Measurements from ENCODE around the gene TACC2.
"Not testable (repeated sequence)": the region's sequence is repeated elsewhere in the genome, so short reads cannot be mapped to it uniquely, and the experiment has no call there.

Gene TACC2

DNA sequence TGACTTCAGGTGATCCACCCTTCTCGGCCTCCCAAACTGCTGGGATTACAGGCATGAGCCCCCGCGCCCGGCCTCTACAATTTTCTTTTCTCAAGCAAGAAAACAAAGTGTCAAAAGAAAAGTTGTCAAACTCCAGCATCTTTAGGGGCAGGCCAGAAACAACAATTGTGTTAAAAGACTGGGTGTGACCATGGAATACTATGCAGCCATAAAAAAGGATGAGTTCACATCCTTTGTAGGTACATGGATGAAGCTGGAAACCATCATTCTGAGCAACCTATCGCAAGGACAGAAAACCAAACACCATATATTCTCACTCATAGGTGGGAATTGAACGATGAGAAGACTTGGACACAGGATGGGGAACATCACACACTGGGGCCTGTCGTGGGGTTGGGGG lies 34.3 kb downstream of the TACC2 start:
- DNase-seq (ENCODE audit: low spot score): not testable (repeated sequence)

DNA sequence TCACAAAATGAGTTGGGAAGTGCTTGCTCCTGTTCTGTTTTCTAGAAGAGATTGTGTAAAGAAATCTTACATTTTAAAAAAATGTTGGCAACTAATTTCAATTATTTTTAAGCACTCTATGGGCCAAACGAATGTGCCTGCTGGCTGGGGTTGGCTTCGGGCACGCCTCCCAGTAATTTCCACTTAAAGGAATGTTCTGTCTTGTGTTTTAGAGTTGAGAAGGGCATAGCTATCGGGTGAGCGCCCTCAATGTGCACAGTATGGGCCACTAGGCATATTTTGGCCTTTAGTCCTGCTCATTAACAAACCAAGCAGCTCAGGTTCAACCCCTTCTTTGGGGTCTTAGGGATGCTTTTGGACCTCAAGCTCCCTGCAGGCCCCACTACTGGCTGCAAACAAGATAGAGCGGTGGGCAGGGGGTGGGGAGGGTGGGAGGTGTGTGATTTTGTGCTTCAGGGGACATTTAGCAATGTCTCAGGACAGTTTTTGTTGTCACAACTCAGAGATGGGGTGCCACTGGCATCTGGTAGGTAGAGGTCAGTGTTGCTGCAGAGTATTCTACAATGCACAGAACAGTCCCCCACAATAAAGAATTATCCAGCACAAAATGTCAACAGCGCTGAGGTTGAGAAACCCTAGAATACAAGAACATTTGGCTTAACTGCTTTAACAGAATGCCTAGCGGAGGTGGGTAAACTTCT lies 40.7 kb downstream of the TACC2 start:
- DNase-seq (ENCODE audit: low spot score): no peak

DNA sequence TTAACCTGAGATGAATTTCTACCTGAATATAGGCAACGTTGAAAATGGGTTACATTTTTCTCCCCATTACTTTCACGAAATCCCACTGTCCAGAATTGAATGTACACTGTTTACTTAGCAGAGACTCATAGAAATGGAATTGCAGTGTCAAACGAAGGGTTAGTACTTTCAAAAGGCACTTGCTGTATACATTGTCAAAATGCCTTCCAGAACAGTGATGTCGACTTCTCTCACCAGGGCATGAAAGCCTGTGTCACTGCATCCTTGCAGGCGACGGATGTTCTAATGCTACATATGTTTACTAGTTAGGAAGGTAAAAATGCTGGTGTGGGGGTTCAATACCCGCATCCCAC lies 41.2 kb downstream of the TACC2 start:
- DNase-seq (ENCODE audit: low spot score): no peak

DNA sequence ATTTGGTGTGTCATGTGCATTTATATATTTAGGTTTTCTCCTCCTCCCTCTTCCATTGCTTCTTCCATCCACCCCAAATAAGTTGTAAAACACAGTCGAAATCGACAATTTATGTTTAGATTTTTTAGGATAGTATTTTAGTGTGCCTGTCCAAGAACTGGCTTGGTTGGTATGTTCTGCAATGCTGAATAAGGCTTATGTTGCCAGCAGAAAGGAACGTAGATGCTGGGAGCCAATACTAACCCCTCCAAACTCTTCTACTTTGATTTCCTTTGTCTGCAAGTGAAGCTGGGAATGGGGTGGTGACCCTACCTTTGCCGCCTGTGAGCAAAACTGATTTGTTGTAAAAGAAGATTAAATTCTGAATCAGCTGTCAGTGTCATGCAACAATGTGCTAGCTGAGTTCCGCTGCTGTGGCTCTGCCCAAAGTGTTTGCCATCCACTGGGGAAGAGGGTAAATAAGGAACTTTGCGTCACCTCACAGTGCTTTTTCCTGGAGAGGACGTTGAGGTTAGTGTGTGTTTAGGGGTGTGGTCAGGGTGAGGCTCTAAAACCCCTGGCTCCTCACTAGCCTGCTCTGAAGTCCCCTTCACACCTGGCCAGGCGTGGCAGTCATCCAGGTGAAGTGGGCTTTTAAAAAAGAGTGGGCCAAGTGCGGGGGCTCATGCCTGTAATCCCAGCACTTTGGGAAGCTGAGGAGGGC lies 44.4 kb downstream of the TACC2 start:
- DNase-seq (ENCODE audit: low spot score): no peak

DNA sequence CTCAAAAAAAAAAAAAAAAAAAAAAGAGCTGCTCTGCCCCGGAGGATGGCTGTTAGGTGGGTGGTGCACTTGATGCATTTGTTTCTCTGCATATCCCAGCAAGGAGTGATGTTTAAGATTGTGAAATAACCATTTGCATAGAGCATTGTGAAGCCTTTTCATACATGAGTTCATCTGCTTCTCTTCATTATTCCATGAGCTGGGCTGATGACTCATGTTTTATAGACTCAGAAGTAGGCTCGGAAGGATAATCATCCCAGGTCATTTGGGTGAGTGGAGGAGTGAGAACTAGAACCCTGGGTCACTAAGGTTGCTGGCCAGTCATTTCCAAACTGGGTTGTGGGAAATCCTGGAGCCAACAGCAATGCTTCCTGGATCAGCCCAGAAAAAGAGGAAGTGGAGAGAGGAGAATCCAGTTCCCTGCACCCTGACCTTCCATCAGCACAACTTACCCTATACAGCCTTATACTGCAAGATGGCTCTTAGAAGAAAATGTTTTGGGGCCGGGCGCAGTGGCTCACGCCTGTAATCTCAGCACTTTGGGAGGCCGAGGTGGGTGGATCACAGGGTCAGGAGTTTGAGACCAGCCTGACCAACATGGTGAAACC lies 45.3 kb downstream of the TACC2 start:
- DNase-seq (ENCODE audit: low spot score): no peak

DNA sequence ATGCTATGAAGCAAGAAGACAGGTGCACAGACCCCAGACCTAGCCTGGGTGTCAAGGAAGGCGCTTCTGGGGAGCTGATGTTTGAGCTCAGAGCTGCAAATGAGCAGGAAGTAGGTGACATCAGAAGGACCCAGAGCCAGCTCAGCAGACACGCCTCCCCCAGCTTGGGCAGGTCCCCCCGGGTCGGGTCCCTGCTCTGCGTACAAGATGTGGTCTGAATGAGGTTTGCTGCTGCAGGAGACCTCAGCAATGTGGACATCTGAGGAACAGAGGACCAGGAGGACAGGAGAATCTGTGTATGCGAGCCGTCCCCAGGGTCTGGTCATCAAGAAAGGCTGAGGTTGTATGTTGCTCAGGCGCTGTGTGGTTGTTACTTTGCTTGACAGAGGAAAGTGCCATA lies 51.8 kb downstream of the TACC2 start:
- no peak for DNase-seq (ENCODE audit: low spot score)

DNA sequence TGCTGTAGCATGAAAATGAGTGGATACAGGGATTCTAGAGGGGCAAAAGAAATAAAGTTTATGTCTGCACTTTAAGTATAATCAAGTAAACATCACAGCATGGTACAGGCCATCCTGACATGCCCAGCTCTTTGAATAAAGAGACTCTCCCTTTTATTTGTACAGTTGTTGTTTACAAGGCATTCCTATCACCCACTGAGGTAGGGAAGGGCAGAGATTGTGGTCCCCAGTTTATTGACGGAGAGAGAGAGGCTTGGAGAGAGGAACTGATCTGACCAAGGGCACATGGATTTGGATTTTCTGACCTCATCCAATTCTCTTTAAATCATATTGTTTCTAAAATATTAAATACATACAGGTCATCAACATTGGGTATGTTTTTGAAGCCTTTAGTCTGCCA lies 53.9 kb downstream of the TACC2 start:
- DNase-seq (ENCODE audit: low spot score): no peak

DNA sequence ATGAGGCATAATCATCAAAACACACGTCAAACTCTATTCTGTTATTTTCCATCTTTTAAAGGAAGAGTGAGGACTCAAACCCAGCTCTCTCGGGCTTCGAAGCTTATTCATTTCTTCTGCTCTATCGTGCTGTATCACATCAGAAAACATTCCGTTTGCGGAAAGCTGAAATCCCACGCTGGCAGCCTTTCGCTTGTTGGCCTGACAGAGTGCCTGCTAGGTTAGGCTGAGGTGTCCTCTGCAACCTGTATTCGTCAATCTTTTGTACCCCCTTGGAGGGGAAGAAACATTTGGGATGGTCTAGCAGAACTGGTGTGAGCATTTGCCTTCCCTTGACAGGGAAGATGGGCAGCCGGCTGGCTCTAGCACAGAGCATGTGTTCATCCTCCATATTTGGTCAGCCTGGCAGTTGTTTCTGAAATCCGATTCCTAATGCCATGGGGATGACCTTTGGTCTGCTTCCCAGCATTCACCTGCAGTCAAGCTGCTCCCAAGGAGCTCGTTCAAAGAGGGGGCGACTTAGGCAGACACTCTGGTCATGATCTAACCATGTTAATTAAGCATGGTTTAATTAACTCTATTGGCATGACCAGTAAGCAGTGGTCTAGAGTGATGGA lies 55.2 kb downstream of the TACC2 start:
- DNase-seq (ENCODE audit: low spot score): no peak

DNA sequence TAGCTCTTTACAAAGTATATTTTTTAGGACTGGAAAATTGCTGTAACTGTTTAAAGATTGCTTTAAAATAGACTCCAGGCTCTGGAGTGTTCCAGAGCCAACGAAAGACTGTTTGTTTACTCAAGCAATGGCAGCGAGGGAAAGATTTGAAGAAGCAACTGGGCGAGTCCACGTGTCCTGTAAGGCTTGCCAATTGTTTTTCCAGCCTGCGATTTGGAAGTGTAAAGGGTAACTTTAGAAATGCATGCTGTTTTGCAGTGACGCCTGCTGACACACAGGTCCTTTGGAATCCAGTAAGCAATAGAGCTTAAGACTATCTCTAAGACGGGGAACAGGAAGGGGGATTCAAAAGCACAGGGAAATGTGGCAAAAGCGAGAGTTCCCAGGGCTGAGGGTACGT lies 55.8 kb downstream of the TACC2 start:
- no peak for DNase-seq (ENCODE audit: low spot score)

DNA sequence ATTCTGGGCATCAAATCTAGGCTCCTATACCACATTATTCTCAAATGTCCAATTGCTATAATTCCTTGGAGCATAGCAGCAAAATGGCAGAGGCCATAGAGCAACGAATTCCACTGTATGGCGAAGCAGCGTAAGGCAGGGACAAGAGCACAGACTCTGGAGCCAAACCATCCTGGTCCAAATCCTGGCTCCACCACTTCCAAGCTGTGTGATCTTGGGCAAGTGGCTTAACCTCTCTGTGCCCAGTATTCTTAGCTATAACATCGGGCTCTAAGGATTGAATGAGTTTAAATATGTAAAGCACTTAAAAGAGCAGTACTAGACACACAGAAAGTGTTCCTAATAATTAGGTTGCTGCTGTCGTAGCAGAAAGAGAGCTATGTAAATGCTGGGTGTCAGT lies 56.2 kb downstream of the TACC2 start:
- DNase-seq (ENCODE audit: low spot score): no peak

DNA sequence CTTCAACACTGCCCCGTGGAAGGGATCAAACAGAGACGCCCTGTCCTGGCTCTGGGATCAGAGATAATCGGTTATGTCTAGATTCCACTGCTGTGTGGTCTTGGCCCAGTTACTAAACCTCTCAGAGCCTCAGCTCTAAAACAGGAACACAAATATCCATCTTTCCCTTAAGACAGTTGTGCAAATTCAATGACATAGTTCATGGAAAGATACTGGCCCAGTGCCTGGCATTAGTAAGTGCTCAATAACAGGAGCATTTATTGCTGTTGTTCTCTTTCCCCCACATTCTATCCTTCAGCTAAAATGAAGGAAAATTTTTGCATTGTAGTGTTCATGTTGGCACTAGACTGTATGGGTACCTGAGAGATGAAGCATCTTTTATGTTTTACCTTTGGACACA lies 58.6 kb downstream of the TACC2 start:
- no peak for DNase-seq (ENCODE audit: low spot score)

DNA sequence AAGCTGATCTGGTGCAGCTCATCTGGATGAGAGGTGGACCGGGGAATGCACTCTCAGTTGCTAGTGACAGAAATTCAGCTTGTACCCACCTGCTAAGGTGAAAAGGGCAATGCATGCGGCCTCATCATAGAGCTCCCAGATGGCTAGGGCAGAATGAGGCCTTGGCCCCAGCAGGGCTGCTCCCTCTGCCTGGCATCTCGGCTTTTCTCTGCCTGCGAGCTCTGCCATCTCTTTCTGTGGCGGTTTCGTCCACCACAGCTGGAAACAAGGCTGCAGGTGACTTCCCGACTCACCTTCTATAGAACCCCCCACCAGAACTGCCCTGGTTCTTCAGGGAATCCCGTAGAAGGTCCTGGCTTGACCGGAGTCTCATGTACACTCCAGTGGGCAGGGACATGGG lies 60.1 kb downstream of the TACC2 start:
- DNase-seq (ENCODE audit: low spot score): no peak

DNA sequence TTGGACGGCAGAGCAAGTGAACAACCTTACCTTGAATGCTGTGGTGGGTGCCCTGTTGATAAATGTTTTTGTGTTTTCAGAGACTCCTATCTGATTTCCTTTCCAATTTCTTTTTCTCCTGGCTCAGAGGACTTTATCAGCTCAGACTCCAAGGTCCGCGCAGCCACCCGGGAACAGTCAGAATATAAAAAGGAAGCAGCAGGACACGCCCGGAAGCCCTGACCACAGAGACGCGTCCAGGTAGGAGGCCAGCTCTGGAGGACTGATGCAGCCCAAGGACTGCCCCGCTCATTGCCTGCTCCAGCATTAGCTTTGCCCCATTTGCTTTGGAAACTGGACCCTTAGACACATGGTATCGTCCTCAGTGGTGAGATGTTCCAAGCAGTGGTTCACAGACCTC lies 61.3 kb downstream of the TACC2 start:
- no peak for DNase-seq (ENCODE audit: low spot score)

DNA sequence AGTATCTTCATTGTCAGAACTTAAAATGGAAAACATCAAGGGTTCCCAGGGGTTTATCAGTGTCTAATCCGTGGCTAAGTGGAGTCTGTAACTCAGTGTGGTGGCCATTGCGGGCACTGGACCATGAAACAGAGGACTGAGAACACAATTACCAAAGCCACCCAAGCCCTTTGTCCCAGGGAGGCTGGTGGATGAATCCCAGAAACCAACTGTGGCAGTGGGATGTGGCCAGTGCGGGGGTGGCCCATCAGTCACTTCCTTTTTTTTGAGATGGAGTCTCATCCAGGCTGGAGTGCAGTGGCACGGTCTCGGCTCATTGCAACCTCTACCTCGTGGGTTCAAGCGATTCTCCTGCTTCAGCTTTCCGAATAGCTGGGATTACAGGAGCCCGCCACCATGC lies 61.8 kb downstream of the TACC2 start:
- DNase-seq (ENCODE audit: low spot score): no peak

DNA sequence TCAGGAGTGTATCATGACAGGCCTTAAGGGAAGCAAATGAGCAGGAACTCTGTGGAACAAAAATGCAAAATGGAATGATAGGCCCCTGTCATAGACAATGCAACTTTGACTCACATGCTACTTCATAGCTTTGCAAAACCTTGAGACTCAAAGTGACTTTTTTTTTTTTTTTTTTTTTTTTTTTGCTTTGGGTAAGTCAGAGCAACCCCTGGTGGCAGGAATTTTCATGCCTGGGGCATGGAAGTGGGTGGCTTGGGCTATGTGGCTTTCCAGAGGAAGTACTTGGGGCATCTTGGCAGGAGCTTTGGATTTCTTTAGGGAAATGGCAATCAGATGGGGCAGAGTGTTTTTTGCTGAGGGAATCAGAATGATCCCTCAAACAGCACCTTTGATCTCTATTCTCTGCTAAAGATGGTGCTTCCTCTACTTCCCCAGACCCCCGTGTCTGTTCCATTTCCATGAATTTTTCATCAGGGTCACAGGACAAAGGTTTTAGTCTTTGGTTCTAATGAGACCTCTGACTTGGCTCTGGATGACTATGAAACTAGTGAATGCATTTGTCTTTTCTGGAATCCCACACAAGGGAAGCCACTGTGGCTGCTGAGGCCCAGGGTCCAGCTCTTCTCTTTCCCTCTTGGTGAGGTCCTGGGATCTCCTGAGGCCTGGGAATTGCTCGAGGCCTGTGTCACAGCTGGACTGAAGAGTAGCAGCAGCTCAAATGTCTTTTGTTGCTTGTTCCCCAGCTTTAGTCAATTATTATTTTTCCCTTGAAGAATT lies 62.8 kb downstream of the TACC2 start:
- no peak for DNase-seq (ENCODE audit: low spot score)

DNA sequence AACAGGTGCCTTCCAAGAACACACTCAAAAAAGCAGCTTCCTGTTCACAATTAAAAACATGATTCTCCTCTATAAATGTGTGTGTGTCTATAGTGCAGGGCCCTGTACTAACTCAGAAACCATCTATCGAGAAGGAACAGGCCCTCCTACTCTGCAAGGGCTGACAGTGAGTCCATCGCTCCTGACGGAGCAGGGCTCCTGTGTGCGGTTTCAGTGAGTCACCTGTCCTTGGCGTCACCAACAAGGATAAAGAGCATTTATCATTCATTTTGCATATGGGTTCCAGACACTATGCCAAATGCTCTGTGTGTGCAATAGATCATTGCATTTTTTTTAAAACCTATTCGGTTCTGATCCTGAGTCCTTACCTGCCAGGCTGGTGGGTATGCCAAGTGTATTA lies 63.7 kb downstream of the TACC2 start:
- DNase-seq (ENCODE audit: low spot score): no peak

DNA sequence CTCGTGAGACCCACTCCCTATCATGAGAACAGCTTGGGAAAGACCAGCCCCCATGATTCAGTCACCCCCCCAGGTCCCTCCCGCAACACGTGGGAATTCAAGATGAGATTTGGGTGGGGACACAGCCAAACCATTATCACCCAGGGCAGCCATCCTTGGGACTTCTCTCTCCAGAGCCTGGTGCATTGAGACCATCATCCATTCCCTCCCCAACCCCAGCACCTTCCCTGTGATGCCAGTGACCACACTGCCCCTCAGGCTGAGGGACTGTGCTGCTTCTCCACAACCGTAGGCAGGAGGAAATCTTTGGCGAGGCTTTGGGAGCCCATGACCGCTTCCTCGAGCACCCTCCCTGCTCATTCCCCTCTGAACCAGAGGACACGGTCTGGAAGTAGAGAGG lies 64.4 kb downstream of the TACC2 start:
- DNase-seq (ENCODE audit: low spot score): no peak

DNA sequence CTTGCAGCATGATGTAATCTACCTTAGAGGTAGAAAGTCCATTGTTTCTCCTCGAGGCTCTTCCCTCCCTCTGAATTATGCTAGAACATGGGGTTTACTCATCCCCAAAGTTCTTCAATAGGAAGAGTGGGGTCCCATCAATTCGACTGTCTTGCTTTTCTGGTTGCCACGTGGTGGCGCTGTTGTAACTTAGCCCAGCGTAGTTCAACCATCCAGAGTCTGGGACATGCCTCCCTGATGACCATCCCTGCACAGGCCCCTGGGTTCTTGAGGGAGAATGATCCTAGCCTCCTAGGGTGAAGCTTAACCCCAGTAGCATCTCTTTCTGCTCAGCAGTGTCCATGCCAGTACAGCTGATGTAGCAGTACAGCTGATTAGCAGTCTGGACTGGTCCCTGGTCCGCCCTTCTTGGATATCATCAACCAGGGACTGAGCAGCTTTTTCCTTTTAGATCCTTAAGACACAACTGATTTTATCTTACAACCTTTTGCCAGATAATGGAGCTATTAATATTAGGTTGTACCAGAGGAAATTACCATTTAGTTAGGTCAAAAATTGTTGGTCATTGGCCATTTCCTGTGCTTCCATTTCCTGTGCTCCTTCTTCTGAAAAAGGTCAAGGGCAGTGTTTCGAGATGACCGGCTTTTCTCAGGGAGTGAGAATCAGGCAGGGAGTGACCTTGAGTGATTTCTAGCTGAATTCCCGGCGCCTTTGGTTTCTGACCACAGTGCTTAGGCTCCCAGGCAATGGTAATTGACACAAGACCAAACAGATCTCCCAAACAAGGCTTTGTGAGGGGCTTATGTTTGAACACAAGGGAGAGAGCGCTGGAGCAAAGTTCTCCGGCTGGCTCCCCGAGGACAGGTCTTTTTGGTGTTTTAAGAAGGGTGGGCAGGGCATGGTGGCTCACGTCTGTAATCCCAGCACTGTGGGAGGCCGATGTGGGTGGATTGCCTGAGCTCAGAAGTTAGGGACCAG lies 65.4 kb downstream of the TACC2 start:
- DNase-seq (ENCODE audit: low spot score): no peak

DNA sequence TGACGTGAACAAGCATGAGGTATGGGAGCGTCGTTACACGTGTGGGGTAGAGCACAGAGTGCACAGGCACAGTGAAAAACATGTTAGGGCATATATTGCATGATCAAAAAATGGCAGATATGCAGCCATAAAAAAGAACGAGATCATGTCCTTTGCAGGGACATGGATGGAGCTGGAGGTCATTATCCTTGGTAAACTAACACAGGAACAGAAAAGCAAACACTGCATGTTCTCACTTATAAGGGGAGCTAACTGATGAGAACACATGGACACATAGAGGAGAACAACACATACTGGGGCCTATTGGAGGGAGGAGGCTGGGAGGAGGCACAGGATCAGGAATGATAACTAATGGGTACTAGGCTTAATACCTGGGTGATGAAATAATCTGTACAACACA lies 66.3 kb downstream of the TACC2 start:
- DNase-seq (ENCODE audit: low spot score): no peak

DNA sequence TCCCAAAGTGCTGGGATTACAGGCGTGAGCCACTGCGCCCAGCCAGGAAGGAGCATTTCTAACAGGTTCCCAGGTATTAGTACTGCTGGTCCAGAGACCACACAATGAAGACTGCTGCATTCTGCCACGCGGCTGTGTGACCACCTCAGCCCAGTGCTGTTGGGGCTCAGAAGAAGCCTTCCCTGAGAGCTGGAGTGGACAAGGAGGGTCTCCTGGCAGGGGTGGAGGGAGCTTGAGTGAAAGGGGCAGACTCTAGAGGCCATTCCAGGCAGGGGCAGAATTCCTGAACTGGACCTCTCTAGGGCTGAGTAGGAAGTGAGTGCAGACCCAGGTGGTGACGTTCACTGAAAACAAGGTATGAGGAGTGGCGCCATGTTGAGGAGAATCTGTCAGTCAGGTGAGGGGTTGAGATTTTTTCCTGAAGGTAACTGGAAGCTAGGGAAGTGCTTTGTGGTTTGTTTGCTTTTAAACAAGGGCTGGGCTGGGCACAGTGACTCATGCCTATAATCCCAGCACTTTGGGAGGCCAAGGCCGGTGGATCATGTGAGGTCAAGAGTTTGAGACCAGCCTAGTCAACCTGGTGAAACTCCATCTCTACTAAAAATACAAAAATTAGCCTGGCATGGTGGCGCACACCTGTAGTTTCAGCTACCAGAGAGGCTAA lies 67.6 kb downstream of the TACC2 start:
- no peak for DNase-seq (ENCODE audit: low spot score)

Measured in germinal center (tissue), 1 donor.